ENCODE results near the gene SEMA6B.
"Not testable (repeated sequence)": the region's sequence is repeated elsewhere in the genome, so short reads cannot be mapped to it uniquely, and the experiment has no call there.

Gene SEMA6B

GRCh38 chr19:4542896-4543841 is 16.3 kb downstream of the SEMA6B start:
- no peak for DNase-seq

GRCh38 chr19:4541806-4542145 is 17.7 kb downstream of the SEMA6B start:
- not testable (repeated sequence) for DNase-seq

- DNase-seq, result no peak
Observed at GRCh38 chr19:4541114-4541805, 18.2 kb downstream of the SEMA6B start.

DNA sequence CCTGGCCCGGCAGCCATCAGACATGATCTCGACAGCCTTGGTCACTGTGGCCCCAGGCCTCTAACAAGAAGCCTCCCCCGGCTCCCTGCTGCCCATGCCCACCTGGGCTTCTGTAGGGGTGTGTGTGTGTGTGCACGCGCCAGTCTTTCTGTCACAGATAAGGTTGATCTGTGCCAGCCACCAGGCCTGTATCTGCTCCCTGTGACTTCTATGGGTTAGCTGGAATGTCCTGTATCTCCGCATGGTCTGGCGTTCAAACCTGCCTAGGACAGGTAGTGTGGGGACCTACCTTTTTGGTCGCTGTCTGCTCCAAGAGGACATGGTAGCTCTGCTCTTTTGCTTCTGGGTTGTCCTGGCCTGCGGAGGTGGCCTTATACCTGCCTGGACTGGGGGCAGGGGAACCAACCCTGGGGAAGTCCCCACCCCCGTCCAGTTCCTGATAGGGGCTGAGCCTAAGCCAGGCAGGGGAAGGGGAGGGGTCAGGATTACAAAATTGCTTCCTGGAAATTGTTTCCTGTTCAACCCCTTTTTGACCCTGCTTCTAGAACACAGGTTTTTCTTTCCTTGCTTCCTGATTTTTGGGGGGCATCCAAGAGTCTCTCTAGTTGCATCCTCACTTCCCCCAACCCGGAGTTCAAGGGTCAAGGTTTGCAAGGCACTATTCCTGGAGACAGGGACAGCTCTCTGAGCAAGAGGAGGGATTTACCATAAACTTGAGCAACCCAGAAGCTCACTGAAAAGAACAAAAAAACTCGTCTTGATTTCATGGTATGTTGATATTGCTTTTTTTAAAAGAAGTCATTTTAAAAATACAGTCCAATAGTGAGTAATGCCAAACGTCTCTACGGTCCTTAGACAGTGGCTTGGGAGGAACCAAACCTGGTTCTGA is 19.5 kb downstream of the SEMA6B start, which contains the start of gene LRG1:
LRG1 (minus strand) TSS at position 344 of the 889 bp plus-strand sequence; CDS start at position 321, 23 bp downstream.
- no peak for DNase-seq

DNA sequence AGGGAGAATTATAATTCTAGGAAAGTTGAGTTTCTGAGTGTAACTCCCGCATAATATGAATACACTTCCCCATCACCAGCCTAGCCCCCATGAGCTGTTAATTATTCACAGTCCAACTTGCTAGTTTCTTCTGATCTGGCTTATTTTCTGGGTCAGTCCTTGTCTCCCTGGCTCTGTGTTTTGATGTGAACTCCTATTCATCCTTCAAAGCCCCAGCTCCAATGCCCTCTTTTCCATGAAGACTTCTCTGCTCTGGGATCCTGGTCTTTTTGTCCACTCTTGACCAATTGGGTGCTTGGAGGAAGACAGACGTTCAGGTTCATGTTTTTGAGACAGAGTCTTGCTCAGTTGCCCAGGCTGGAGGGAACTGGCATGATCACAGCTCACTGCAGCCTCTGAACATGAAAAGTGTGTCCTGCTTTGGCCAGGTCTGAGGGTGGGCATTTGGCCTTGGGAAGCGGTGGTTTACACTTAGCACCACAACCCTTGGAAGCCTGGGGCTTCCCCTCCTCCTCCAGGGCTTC is 20.3 kb downstream of the SEMA6B start:
- DNase-seq, result no peak

DNA sequence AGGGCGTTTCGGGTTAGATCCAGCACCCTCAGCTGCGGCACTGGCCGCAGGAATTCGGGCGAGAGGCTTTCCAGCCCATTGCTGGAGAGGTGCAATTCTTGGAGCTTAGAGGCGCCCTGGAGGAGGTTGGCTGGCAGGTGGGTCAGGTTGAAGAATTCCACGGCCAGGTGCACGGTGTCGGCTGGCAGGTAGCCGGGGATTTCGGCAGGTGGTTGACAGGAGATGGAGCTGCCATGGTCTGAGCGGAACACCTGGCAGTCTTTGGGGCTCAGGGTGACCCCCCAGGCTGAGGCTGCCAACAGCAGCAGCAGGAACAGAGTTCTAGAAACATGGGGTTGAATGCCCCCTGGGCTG is 20.9 kb downstream of the SEMA6B start:
- peak; percentile 14 to 51 for DNase-seq

DNA sequence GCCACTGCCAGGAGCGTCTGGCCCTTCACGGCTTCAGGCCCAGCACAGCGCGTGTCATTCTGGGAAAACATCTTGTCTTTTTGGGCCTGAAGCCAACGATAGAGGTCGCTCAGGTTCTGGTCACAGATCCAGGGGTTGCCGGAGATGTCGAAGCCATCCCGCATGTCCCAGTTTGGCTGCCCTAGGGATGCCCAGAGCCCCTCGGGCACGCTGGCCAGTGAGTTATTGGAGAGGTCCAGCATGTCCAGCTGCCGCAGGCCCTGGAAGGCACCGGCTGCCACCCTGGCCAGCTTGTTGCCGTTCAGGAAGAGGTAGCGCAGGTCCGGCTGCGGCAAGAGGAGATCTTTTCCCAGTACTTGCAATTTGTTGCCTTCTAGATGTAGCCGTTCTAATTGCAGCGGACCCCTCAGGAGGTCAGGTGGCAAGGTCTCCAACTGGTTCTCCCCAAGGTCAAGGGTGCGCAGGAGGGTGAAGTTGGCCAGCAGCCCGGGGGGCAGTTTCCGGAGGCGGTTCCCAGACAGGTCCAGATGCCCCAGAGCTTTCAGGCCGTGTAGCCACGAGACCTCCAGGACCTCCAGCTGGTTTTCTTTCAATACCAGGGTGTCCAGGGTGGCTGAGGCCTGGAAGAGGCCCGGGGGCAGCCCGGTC is 21.4 kb downstream of the SEMA6B start:
- DNase-seq, result no peak

DNA sequence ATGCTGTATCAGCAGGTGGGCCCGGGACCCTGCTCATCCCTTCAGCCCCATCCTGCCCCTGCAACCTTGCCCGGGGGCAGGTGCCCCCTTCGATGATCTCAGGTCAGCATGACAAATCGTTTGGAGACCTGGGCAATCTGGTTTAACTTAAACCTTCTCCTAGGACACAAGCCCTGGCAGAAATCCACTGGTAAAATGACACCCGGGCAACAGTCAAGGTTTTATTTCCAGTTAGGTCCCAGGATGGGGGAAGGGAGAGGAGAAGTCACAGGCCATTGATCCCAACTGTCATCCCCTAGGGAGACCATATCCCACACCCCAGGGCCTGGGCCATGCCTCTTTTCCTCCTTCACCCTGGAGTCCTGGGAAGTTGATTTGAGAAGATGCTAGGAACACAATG is 22.7 kb downstream of the SEMA6B start:
- DNase-seq, result no peak

GRCh38 chr19:4534836-4535658 is 24.4 kb downstream of the SEMA6B start, which contains the start of gene PLIN5:
Gene PLIN5, minus strand, starts transcription at chr19:4535224. Its CDS starts 1,150 bp downstream, at chr19:4534074.
- DNase-seq, result peak; percentile 75 to 85

GRCh38 chr19:4533835-4534424 is 25.6 kb downstream of the SEMA6B start:
- no peak for DNase-seq

DNA sequence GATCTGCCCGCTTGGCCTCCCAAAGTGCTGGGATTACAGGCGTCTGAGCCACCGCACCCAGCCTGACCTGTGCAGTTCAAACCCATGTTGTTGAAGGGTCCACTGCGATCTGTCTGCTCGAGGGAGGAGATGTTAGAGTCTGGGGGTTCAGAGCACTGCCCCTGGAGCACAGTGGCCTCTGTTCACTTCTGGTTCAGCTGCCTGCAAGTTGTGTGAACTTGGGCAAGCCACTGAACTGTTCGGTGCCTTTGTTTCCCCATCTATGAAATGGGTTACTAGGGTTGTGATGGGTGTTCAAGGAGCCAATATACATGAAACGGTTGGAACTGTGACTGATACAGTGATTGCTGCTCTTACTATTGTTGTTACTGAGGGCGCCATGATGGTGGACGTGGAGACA is 26.1 kb downstream of the SEMA6B start:
- DNase-seq, result no peak

DNA sequence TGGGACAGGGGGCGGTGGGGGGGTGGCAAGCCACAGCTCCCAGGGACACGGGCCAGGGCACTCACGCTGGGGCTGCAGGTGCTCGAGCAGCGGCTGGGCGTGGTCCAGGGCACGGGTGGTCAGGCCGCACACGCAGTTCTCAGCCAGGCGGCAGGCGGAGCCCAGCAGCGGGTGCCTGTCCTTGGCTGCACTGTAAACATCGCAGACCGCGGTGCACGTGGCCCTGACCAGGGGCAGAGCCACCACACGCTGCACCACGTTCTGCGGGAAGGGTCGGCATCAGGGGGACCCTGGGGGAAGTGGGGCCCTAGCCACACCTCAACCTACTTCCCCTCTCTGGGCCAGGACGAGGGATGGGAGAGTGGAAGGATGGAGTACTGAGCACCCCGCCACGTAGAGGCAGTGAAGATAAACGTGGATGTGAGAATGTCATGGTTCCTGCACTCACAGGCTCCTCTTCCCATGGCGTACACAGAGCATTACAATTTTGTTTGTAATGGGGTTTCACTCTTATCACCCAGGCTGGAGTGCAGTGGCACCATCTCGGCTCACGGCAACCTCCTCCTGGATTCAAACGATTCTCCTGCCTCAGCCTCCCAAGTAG is 27.8 kb downstream of the SEMA6B start:
- no peak for DNase-seq

- DNase-seq, result no peak
Observed at GRCh38 chr19:4529924-4530522, 29.5 kb downstream of the SEMA6B start.

DNA sequence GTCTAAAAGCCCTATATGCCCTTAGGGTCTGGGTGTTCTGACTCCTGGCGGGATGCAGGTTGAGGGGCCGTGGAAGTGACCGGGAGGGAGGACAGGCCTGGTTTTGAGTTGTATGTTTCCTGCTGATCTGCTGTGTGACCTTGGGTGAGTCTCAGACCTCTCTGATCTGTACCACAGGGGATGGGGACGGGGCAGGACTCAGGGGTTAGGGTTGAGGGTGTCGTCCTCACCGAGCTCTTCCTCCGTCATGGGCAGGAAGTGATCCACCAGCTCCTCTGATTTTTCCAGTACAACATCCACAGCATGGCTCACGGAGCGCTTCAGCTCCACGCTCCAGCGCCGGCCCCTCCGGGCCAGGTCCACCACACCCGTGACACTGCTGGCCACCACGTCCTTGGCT is 30.6 kb downstream of the SEMA6B start:
- no peak for DNase-seq

- DNase-seq, result not testable (repeated sequence)
Observed at GRCh38 chr19:4527377-4527776, 32.1 kb downstream of the SEMA6B start.

GRCh38 chr19:4525563-4526002 is 33.9 kb downstream of the SEMA6B start:
- no peak for DNase-seq

GRCh38 chr19:4524808-4525562 is 34.5 kb downstream of the SEMA6B start:
- DNase-seq, result peak; percentile 35 to 50

GRCh38 chr19:4523306-4524110 is 36.0 kb downstream of the SEMA6B start:
- no peak for DNase-seq
